ENCODE results near the gene TMEM79.

DNA sequence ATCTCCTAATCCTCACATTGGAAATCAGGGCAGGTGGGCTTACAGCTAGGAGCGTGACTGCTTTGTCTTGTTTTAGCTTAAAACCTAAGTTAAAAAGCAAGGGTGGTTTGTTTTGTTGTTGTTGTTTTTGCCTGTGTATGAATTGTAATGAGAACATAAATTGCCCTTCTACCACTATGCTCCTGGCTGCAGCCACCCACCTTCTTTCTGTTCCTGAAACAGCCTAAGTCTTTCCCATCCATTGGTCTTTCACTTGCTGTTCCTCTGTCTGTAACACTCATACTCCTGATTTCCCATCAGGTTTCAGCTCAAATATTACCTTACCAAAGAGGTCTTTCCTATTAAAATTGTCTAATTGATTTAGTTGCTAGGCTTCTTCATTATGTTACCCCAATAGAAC is 604 bp upstream of the TMEM79 start:
- TF ChIP-seq, protein P1, sequence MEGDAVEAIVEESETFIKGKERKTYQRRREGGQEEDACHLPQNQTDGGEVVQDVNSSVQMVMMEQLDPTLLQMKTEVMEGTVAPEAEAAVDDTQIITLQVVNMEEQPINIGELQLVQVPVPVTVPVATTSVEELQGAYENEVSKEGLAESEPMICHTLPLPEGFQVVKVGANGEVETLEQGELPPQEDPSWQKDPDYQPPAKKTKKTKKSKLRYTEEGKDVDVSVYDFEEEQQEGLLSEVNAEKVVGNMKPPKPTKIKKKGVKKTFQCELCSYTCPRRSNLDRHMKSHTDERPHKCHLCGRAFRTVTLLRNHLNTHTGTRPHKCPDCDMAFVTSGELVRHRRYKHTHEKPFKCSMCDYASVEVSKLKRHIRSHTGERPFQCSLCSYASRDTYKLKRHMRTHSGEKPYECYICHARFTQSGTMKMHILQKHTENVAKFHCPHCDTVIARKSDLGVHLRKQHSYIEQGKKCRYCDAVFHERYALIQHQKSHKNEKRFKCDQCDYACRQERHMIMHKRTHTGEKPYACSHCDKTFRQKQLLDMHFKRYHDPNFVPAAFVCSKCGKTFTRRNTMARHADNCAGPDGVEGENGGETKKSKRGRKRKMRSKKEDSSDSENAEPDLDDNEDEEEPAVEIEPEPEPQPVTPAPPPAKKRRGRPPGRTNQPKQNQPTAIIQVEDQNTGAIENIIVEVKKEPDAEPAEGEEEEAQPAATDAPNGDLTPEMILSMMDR (IDR thresholded peaks at IDR 0.05; ENCODE audit: low read depth, low read length), result no peak
- no peak for TF ChIP-seq EZH2phosphoT487 (IDR thresholded peaks at IDR 0.05; ENCODE audit: low read depth)

All from OCI-LY3 (cell line).